ENCODE results near the gene HSPA14.

DNA sequence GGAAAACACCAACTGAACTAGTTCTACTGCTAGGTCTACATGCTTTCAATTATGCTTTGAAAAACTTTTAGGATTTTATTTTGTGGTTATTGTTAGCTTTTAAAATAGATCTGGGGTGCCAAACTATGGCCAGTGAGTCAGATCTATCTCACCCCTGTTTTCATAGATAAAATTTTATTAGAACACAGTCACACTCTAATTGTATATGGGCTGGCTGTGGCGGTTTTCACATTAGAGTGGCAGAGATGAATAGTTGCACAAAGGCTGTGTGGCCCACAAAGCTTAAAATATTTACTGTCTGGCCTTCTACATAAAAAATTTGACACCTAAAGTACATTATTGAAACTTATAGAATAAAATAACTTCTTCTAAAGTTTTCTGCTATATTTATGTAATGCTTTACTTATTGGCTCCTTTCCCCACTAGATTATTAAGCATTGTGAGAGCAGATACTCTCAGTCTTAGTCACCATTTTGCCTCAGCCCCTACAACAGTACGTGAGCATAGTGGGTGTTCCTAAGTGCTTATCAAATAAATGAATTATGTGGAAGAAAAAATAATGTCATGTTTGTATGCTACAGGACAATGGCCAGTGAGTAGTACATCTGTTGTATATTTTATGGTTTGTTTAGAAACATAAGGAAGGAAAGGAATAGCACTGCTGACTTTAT, 35.1 kb downstream of the HSPA14 start:
- TF ChIP-seq CTCF (IDR thresholded peaks at IDR 0.05; ENCODE audit: low read depth, low read length) (no peak), EZH2phosphoT487 (IDR thresholded peaks at IDR 0.05; ENCODE audit: low read depth) (no peak)

All from OCI-LY3 (cell line).